ENCODE measurements around the gene AMBP. TPM values are rescaled to one million over a fixed set of nuclear protein-coding genes. Genes with fewer than 3 reads are reported as not detected.

The AMBP gene
- total RNA-seq, 5 donors from 2014 or later (not counting 1 experiment from before 2014, with no cell fraction given) = 2.2 to 3.3 (median 3.0) TPM; not detected in 2

DNA sequence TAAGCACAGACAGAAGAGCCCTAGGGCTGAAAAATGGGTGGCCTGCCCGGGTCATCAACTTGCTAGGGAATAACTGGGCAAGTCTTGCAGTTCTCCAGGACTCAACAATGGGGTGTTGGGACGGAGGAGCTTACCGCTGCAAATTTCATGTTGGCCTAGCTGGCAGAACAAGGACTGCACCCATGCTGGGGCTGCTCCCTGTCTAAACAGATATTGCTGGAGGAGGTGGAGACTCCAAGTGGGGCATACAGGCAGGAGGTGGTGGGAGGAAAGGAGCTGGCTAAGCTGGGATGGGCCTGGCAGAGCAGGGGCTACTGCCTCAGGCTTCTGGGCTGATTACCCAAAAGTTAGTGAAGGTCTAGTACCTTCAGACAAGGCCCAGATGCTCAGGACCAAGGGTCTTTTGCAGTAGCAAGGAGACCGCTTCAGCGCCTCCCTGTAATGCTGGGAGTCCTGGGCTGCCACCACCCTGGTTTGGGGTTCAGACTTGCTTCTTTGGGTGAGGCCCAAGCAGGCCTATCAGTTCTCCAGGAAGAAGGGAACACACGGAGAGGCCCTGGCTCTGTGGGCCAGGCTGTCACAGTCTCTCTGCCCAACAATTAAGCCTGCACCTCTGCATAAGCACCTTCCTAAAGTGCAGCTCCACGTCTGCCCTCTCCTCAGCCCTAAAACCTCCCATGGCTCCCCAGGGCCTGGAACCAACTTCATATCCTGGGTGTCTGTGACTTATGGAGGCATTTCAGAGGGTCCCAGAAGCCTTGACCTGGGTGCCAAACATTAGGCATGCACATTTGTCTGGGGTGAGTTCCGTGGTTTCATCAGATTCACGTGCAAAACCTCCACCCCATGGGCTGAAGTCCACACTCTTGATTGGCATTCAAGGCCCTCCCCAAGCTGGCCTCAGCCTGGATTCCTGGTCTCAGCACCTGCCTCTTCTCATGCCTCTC, 45.2 kb upstream of the AMBP start:
- no peak for ATAC-seq (replicated peaks in 1 of 4)
- Mint-ChIP-seq H3K27me3 (peaks cover 12 to 21% of the 10 kb centered on the region in 2 donors), H3K9me3 (peaks cover 0 to 11% (median 4%) of the 10 kb centered on the region in 3 donors), H3K4me3 (no peak overlapping the region), H3K27ac (no peak overlapping the region), H3K4me1 (no peaks in the 10 kb centered on the region), H3K36me3 (no peaks in the 10 kb centered on the region)
- H3K27ac ChIP-seq (ENCODE audit: low read length) = no peak overlapping the region
- peaks cover 0 to 27% of the 10 kb centered on the region in 2 experiments for H3K27me3 ChIP-seq (replicated peaks in 1 of 2; ENCODE audit: control insufficient read depth in 2 of 2, extremely low read depth in 1 of 2, insufficient read depth in 2 of 2, low read length in 1 of 2)
- no peak overlapping the region for H3K4me3 ChIP-seq (ENCODE audit: control insufficient read depth in 1 of 2, extremely low read depth in 1 of 2, low read length in 1 of 2)
- ChIA-PET CTCF (no interaction called here), POLR2A (interaction anchor here in 1 of 2 donors (0.6 kb wide), 1 partner anchor 222 kb away, joined by 9 read pairs; no protein-coding TSS in a partner anchor)
- no peak for DNase-seq
- WGBS (ENCODE audit: insufficient coverage) = 82% methylated on average over 8 of the region's 9 CpGs
- H3K36me3 ChIP-seq (ENCODE audit: control insufficient read depth in 2 of 2, extremely low read depth in 1 of 2, insufficient read depth in 1 of 2, low read length in 1 of 2) = no peaks in the 10 kb centered on the region
- no peaks in the 10 kb centered on the region for H3K4me1 ChIP-seq (ENCODE audit: control insufficient read depth in 1 of 2, extremely low read depth in 1 of 2, insufficient read depth in 2 of 2, low read length in 2 of 2)
- H3K9me3 ChIP-seq = no peaks in the 10 kb centered on the region

DNA sequence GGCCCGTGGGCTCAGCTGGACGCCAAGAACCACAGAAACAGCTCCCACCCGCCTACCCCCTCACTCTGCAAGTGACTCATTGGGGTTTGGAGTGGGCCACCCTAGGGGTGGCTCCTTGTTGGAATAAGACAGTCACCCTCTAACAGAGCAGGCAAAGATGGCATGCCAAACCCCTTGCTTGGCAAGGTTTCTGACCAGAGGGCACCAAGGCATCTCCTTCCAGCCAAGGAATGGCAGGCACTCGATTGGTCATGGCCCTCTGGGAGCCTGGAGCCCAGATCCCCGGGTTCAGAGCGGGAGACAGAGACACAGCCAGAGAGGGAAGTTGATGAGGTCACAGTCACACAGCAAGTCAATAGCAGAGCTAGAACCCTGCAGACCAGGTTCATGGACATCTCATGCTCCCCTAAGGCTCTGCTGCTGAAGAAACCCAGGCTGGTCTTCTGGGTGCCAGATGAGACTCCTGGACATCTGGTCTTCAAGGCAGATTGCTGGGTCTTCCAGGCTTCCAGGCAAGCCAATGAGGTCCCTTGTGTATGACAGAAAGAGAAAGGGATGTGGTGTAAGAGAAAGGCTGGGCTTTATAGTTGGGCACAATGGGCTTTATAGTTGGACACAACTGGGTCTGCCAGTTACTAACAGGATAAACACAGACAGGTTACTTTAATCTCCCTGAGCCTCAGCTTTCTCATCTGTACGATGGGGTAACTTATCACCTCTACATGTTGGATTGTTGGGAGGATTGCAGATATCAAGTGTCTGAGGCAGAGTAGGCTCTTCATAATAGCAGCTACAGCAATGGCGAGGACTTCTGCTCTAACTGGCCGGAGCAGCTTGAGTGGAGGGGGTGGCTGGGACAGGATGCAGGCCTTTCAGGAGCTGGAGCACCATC, 44.3 kb upstream of the AMBP start:
- DNase-seq (no peak), ATAC-seq (replicated peaks in 1 of 4) (no peak)
- Mint-ChIP-seq H3K4me1 (no peaks in the 10 kb centered on the region), H3K27me3 (peaks cover 12 to 27% of the 10 kb centered on the region in 2 donors), H3K9me3 (peaks cover 0 to 3% (median 0%) of the 10 kb centered on the region in 3 donors), H3K36me3 (no peaks in the 10 kb centered on the region), H3K27ac (no peak overlapping the region), H3K4me3 (no peak overlapping the region)
- WGBS (ENCODE audit: insufficient coverage) = 71% methylated on average over 4 of the region's 9 CpGs
- no peak overlapping the region for H3K4me3 ChIP-seq (ENCODE audit: control insufficient read depth in 1 of 2, extremely low read depth in 1 of 2, low read length in 1 of 2)
- CTCF ChIA-PET = no interaction called here
- no peak overlapping the region for H3K27ac ChIP-seq (ENCODE audit: low read length)
- no peaks in the 10 kb centered on the region for H3K9me3 ChIP-seq
- peaks cover under 1 to 33% of the 10 kb centered on the region in 2 experiments for H3K27me3 ChIP-seq (replicated peaks in 1 of 2; ENCODE audit: control insufficient read depth in 2 of 2, extremely low read depth in 1 of 2, insufficient read depth in 2 of 2, low read length in 1 of 2)
- POLR2A ChIA-PET = interaction anchor here in 1 of 2 donors (0.6 kb wide), 1 partner anchor 13 kb away, joined by 4 read pairs; no protein-coding TSS in a partner anchor
- H3K4me1 ChIP-seq (ENCODE audit: control insufficient read depth in 1 of 2, extremely low read depth in 1 of 2, insufficient read depth in 2 of 2, low read length in 2 of 2) = no peaks in the 10 kb centered on the region
- no peaks in the 10 kb centered on the region for H3K36me3 ChIP-seq (ENCODE audit: control insufficient read depth in 2 of 2, extremely low read depth in 1 of 2, insufficient read depth in 1 of 2, low read length in 1 of 2)

- H3K9me3 Mint-ChIP-seq = no peaks in the 10 kb centered on the region
- no peak overlapping the region for H3K4me3 Mint-ChIP-seq
- 90% methylated on average over 13 of the region's 16 CpGs for WGBS (ENCODE audit: insufficient coverage)
- no peak overlapping the region for H3K4me3 ChIP-seq (ENCODE audit: control insufficient read depth in 1 of 2, extremely low read depth in 1 of 2, low read length in 1 of 2)
- no peak for DNase-seq
- no peaks in the 10 kb centered on the region for H3K36me3 ChIP-seq (ENCODE audit: control insufficient read depth in 2 of 2, extremely low read depth in 1 of 2, insufficient read depth in 1 of 2, low read length in 1 of 2)
- ChIA-PET POLR2A (interaction anchor here in 1 of 2 donors (0.6 kb wide), 1 partner anchor 12 kb away, joined by 4 read pairs; no protein-coding TSS in a partner anchor), CTCF (no interaction called here)
- no peak overlapping the region for H3K27ac Mint-ChIP-seq
- H3K9me3 ChIP-seq = no peaks in the 10 kb centered on the region
- H3K27me3 Mint-ChIP-seq = peaks cover 13 to 30% of the 10 kb centered on the region in 2 donors
- H3K4me1 ChIP-seq (ENCODE audit: control insufficient read depth in 1 of 2, extremely low read depth in 1 of 2, insufficient read depth in 2 of 2, low read length in 2 of 2) = no peaks in the 10 kb centered on the region
- ATAC-seq (replicated peaks in 1 of 4) = no peak
- peaks cover 2 to 28% of the 10 kb centered on the region in 2 experiments for H3K27me3 ChIP-seq (replicated peaks in 1 of 2; ENCODE audit: control insufficient read depth in 2 of 2, extremely low read depth in 1 of 2, insufficient read depth in 2 of 2, low read length in 1 of 2)
- H3K27ac ChIP-seq (ENCODE audit: low read length) = no peak overlapping the region
- no peaks in the 10 kb centered on the region for H3K4me1 Mint-ChIP-seq
- no peaks in the 10 kb centered on the region for H3K36me3 Mint-ChIP-seq
These were observed 43.4 kb upstream of the AMBP start for GRCh38 chr9:114121227-114122135.

DNA sequence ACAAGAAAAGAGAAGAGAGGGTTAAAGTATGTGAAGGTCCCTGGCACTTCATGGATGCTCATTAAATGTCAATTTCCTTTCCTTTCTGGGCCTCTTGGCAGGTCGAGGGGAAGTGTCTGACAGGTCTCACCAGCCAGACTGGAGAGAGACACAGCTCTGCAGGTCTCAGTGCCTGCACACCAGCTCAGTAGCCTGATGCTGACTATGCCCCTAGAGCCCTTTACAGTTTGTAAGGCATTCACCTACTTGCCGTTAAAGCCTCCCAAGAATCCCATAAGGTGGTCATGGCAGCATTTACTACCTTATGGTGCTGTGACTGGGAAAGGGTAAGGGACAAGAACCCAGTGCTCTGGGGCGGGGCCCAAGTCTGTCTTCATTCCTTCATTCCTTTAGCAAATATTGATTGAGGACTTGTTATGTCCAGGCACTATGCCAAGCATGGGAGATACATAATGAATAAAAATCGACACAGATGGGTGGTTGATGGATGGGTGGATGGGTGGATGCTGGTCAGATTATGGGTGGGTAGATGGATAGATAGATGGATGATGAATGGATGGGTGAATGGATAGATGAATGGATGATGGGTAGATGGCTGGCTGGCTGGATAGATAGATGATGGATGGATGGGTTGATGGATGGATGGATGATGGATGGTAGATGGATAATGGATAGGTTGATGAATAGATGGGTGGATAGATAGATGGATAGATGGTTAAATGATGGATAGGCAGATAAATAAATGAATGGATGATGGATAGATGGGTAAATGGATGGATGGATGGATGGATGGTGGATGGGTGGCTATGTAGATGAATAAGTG, 42.3 kb upstream of the AMBP start:
- Mint-ChIP-seq H3K27ac (no peak overlapping the region), H3K4me3 (no peak overlapping the region), H3K27me3 (peaks cover 13 to 27% of the 10 kb centered on the region in 2 donors), H3K36me3 (no peaks in the 10 kb centered on the region), H3K9me3 (no peaks in the 10 kb centered on the region), H3K4me1 (no peaks in the 10 kb centered on the region)
- WGBS (ENCODE audit: insufficient coverage) = 39% methylated on average over 2 of the region's 4 CpGs
- DNase-seq (no peak), ATAC-seq (replicated peaks in 1 of 4) (no peak)
- ChIA-PET POLR2A (no interaction called here), CTCF (no interaction called here)
- Histone ChIP-seq H3K27ac (ENCODE audit: low read length) (no peak overlapping the region), H3K4me1 (ENCODE audit: control insufficient read depth in 1 of 2, extremely low read depth in 1 of 2, insufficient read depth in 2 of 2, low read length in 2 of 2) (no peaks in the 10 kb centered on the region), H3K36me3 (ENCODE audit: control insufficient read depth in 2 of 2, extremely low read depth in 1 of 2, insufficient read depth in 1 of 2, low read length in 1 of 2) (no peaks in the 10 kb centered on the region), H3K27me3 (replicated peaks in 1 of 2; ENCODE audit: control insufficient read depth in 2 of 2, extremely low read depth in 1 of 2, insufficient read depth in 2 of 2, low read length in 1 of 2) (peaks cover 5 to 31% of the 10 kb centered on the region in 2 experiments), H3K9me3 (no peaks in the 10 kb centered on the region), H3K4me3 (ENCODE audit: control insufficient read depth in 1 of 2, extremely low read depth in 1 of 2, low read length in 1 of 2) (no peak overlapping the region)

DNA sequence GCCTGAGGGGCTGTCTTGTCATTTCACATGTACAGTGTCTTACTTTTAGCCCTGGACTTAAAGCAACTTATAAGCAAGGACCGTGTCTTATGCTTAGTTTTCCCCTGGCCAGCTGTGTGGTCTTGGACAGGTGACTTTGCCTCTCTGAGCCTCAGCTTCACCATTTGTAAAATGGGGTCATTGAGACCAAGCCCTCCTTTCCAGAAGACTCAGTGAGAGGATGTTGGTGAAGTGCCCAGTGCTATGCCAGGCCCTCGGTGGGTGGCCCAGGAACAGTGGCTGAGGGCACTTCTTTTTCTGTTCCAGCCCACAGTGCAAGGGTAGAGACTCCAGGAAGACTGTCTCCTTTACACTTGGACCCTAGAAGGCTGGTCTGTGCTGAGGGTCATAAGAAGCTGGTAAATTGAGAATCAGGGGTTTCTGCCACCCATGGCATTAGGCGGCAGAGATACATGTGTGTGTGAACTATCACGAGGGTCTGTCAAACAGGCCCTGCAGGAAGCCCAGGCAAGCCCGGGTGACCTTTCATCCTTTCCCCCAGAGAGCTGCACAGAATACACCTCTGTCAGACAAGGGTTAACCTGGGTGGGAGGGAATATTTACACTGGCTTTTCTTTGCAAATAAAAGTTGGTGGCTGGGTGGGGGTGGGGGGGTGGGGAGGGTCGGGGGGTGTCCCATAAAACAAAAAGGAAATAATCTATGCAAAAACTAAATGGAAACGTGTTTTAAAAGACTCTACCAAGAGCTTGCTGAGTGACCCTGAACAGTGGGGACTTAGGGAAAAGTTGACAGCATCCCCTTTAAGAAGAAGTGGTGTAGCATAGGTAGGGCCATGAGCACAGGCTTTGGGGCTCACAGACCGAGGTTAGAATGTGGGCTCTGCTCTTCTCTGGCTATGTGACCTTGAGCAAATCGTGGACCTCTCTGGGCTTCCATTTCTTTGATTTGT, 41.4 kb upstream of the AMBP start:
- no peaks in the 10 kb centered on the region for H3K36me3 ChIP-seq (ENCODE audit: control insufficient read depth in 2 of 2, extremely low read depth in 1 of 2, insufficient read depth in 1 of 2, low read length in 1 of 2)
- H3K9me3 ChIP-seq = no peaks in the 10 kb centered on the region
- 48% methylated on average over 3 of the region's 9 CpGs for WGBS (ENCODE audit: insufficient coverage)
- POLR2A ChIA-PET = no interaction called here
- H3K4me3 ChIP-seq (ENCODE audit: control insufficient read depth in 1 of 2, extremely low read depth in 1 of 2, low read length in 1 of 2) = no peak overlapping the region
- CTCF ChIA-PET = interaction anchor here in 1 of 2 donors (0.5 kb wide), 1 partner anchor 464 kb away, joined by 4 read pairs; no protein-coding TSS in a partner anchor
- Mint-ChIP-seq H3K4me3 (no peak overlapping the region), H3K4me1 (no peaks in the 10 kb centered on the region), H3K27me3 (peaks cover 13 to 27% of the 10 kb centered on the region in 2 donors), H3K9me3 (no peaks in the 10 kb centered on the region), H3K27ac (no peak overlapping the region), H3K36me3 (no peaks in the 10 kb centered on the region)
- peaks cover 5 to 25% of the 10 kb centered on the region in 2 experiments for H3K27me3 ChIP-seq (replicated peaks in 1 of 2; ENCODE audit: control insufficient read depth in 2 of 2, extremely low read depth in 1 of 2, insufficient read depth in 2 of 2, low read length in 1 of 2)
- no peaks in the 10 kb centered on the region for H3K4me1 ChIP-seq (ENCODE audit: control insufficient read depth in 1 of 2, extremely low read depth in 1 of 2, insufficient read depth in 2 of 2, low read length in 2 of 2)
- ATAC-seq (replicated peaks in 1 of 4) = no peak
- DNase-seq = no peak
- no peak overlapping the region for H3K27ac ChIP-seq (ENCODE audit: low read length)

All from T-cell (primary cell).